Heart right ventricle (tissue), 16 donors: ENCODE results near the gene TM7SF3. TPM values are rescaled to one million over a fixed set of nuclear protein-coding genes. Genes with fewer than 3 reads are reported as not detected.

Experiments
- ATAC-seq, 8 donors: fragments of 200-7000 bp; cut with Tn5 transposase; one replicate each; pipeline ENCODE4 v1.9.1; 2020; ENCODE audit warnings: mild to moderate bottlenecking in 8 of 8, moderate library complexity in 8 of 8, moderate number of reproducible peaks in 1 of 8
- DNase-seq, 2 donors: peaks; one replicate each; pipeline ENCODE4 v3.0.0-alpha.2; 2020
- H3K27ac ChIP-seq, 10 donors: fragments of 200-600 bp; sonication (generic) in 2 of 10; one replicate each; pipeline versions ENCODE4 v1.5.0 to v1.8.0; 2020 to 2022; ENCODE audit warnings: mild to moderate bottlenecking in 3 of 10
- H3K27me3 ChIP-seq, 7 donors: fragments of 200-600 bp; one replicate each; pipeline ENCODE4 v1.8.0; 2021 to 2022; ENCODE audit warnings: mild to moderate bottlenecking in 2 of 7
- H3K36me3 ChIP-seq, 9 donors: fragments of 200-600 bp; sonication (generic) in 1 of 9; one replicate each; pipeline versions ENCODE4 v1.5.0 to v1.8.0; 2020 to 2022; ENCODE audit warnings: mild to moderate bottlenecking in 2 of 9
- H3K4me1 ChIP-seq, 9 donors: fragments of 200-600 bp; sonication (generic) in 1 of 9; one replicate each; pipeline versions ENCODE4 v1.5.0 to v1.8.0; 2020 to 2022; ENCODE audit warnings: mild to moderate bottlenecking in 4 of 9
- H3K4me3 ChIP-seq, 10 donors: fragments of 200-600 bp; sonication (generic) in 2 of 10; one replicate each; pipeline versions ENCODE4 v1.5.0 to v1.8.0; 2020 to 2022; ENCODE audit warnings: mild to moderate bottlenecking in 7 of 10, moderate library complexity in 2 of 10
- H3K9me3 ChIP-seq, 11 donors: fragments of 200-600 bp in 10 of 11; sonication (generic) in 2 of 11; one replicate each; pipeline versions ENCODE4 v1.5.0 to v1.8.0; 2013 to 2022; ENCODE audit warnings: mild to moderate bottlenecking in 2 of 11, control low read depth in 1 of 11, moderate library complexity in 1 of 11
- WGBS, 2 donors: extraction: QIAGEN DNeasy Blood & Tissue Kit; methylation state at CpG; one replicate each; pipeline ENCODE4 v1.1.7; 2013; ENCODE audit warnings: inconsistent platforms in 1 of 2; 5-methylcytosine and 5-hydroxymethylcytosine counted together
- intact Hi-C, 10 donors: fragments of 100-400 bp; cut with DNase I; formaldehyde crosslinking; loops; one replicate each; pipeline versions ENCODE4 v1.11.1 to v1.14.2; 2022
- polyA plus RNA-seq, 2 donors: library from polyadenylated mRNA; stranded (reverse); fragments of 200-250 nt; gene quantifications; one replicate each; pipeline ENCODE4 v1.2.3, GENCODE V29; 2013
- total RNA-seq, 10 donors: library from RNA; stranded (reverse); fragmentation: NEBNext Ultra II Directional in 3 of 10; extraction: Animal tissue kit (Norgen Biotek cat#: 25700) in 3 of 10; gene quantifications; one replicate each; pipeline versions ENCODE4 v1.2.1 to v1.2.4, GENCODE V29; 2021 to 2023
- TF ChIP-seq, protein P1 (sequence below), 9 donors: fragments of 200-600 bp; sonication (generic) in 2 of 9; IDR thresholded peaks; one replicate each; pipeline versions ENCODE4 v1.5.0 to v1.8.0; 2021 to 2022; ENCODE audit warnings: antibody characterized with exemption in 9 of 9, mild to moderate bottlenecking in 5 of 9, moderate library complexity in 1 of 9
- donor health status: Arrhythmogenic right ventricular cardiomyopathy.
- donor health status: ischemic (EF 13 %, LVEDD 7.1; RV severe dilation, severe dysfunction).
- donor health status: healthy with polysubstance abuse.
- donor health status: DM: no; HTN: yes; CAD: no.
- donor health status: DM: no; HTN: no; CAD: no.
- donor health status: ischemic (EF 25% LVEDD 6.9; RV normal size, moderate dysfunction).
- donor health status: ischemic (EF 25% LVEDD 5.7; RV mildly dilated, moderate dysfunction).
- donor health status: healthy.
- donor health status: DM: yes; HTN: yes; CAD: no.
- donor health status: Ischemic cardiomyopathy.
- donor health status: ischemic (EF 35%, LVEDD 5.7; RV mildly dilated, moderate dysfunction).
- donor health status: nonischemic (EF 11% LVEDD 7.7; RV severe dilation, severe dysfunction).
- donor health status: DM: yes; HTN: yes; CAD: no.
- donor health status: PGD.
- donor health status: ischemic (EF 29% LVEDD 5.4; RV normal size, mild dysfunction).
- donor health status: nonischemic (EF 23%, LVEDD 6.1; RV moderate dilation, normal function).

TM7SF3 gene
- total and polyA plus RNA-seq, 12 donors, result 8.6 to 29.3 (median 22.8) TPM

DNA sequence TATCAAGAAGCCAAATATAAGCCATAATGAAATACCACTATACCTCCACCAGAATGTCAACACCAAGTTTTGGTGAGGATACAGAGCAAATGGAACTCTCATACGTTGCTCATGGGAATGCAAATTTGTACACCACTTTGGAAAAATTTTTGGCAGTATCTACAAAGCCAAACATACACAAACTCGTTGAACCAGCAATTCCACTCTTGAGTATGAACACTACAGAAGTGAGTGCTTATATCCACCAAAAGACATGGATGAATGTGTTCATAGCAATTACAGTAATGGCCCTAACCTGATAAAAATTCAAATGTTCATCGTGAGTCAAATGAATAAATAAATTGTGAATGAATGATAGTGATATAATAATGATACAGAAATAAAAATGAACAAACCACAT lies 43.4 kb upstream of the TM7SF3 start:
- Histone ChIP-seq H3K4me3 (no peak overlapping the region), H3K36me3 (no peaks in the 10 kb centered on the region), H3K4me1 (no peaks in the 10 kb centered on the region), H3K27me3 (no peaks in the 10 kb centered on the region), H3K27ac (no peak overlapping the region), H3K9me3 (no peaks in the 10 kb centered on the region)
- TF ChIP-seq, protein P1, sequence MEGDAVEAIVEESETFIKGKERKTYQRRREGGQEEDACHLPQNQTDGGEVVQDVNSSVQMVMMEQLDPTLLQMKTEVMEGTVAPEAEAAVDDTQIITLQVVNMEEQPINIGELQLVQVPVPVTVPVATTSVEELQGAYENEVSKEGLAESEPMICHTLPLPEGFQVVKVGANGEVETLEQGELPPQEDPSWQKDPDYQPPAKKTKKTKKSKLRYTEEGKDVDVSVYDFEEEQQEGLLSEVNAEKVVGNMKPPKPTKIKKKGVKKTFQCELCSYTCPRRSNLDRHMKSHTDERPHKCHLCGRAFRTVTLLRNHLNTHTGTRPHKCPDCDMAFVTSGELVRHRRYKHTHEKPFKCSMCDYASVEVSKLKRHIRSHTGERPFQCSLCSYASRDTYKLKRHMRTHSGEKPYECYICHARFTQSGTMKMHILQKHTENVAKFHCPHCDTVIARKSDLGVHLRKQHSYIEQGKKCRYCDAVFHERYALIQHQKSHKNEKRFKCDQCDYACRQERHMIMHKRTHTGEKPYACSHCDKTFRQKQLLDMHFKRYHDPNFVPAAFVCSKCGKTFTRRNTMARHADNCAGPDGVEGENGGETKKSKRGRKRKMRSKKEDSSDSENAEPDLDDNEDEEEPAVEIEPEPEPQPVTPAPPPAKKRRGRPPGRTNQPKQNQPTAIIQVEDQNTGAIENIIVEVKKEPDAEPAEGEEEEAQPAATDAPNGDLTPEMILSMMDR (IDR thresholded peaks at IDR 0.05), result no peak
- DNase-seq, result no peak
- WGBS, 2 donors, result 76 to 86% methylated on average over 3 of the region's 3 CpGs
- ATAC-seq, result no peak
- intact Hi-C loops, result no loop called here

DNA sequence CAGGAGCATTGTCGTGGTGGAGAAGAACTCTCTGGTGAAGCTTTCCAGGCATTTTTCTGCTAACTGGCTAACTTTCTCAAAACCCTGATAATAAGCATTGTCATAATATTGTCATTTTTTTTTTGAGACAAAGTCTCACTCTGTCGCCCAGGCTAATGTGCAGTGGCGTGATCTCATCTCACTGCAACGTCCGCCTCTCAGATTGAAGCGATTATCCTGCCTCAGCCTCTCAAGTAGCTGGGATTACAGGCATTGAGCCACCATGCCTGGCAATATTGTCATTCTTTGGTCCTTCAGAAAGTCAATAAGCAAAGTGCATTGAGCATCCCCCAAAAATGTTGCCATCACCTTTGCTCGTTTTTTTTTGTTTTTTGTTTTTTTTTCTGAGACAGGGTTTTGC lies 41.8 kb upstream of the TM7SF3 start:
- TF ChIP-seq, protein P1 (IDR thresholded peaks at IDR 0.05), result no peak
- Histone ChIP-seq H3K36me3 (no peaks in the 10 kb centered on the region), H3K27me3 (no peaks in the 10 kb centered on the region), H3K9me3 (no peaks in the 10 kb centered on the region), H3K4me1 (no peaks in the 10 kb centered on the region), H3K27ac (no peak overlapping the region), H3K4me3 (no peak overlapping the region)
- intact Hi-C loops, result no loop called here
- ATAC-seq (no peak), DNase-seq (no peak)
- WGBS, 2 donors, result 81 to 85% methylated on average over 7 of the region's 7 CpGs

DNA sequence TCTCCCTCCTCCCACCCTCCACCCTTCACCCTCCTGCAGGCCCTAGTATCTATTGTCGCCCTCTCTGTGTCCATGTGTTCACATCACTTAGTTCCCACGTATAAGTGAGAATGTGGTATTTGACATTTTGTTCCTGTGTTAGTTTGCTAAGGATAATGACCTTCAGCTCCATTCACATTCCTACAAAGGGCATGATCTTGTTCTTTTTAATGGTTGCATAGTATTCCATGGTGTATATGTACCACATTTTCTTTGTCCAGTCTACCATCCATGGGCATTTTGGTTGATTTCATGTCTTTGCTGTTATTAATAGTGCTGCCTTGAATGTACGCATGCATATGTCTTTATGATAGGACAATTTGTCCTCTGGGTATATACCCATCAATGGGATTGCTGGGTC lies 38.6 kb upstream of the TM7SF3 start:
- no peaks in the 10 kb centered on the region for H3K27me3 ChIP-seq
- H3K4me3 ChIP-seq, result no peak overlapping the region
- ATAC-seq (no peak), DNase-seq (no peak)
- H3K9me3 ChIP-seq, result no peaks in the 10 kb centered on the region
- H3K36me3 ChIP-seq, result no peaks in the 10 kb centered on the region
- no peak overlapping the region for H3K27ac ChIP-seq
- H3K4me1 ChIP-seq, result no peaks in the 10 kb centered on the region
- TF ChIP-seq, protein P1 (IDR thresholded peaks at IDR 0.05), result no peak
- WGBS, 2 donors, result 97 to 100% methylated on average over 3 of the region's 3 CpGs
- intact Hi-C loops, result no loop called here

DNA sequence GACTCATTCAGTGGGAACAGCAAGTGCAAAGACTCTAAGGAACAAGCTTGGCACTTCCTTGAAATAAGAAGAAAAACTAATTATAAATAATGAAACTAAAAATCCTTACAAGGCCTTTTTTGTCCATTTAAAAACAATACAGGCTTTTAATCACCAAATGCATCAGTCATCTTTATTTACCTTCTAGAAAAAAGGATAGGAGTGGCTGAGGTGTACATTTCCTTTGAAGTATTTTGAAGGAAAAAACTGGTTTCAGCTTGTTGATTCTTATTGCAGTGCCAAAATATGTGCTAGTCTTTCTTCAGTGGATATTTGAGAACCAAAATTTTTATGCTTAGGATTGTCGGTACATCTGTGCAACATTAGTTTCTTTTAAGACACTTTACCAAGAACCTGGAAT lies 38.0 kb upstream of the TM7SF3 start:
- Histone ChIP-seq H3K4me1 (no peaks in the 10 kb centered on the region), H3K4me3 (no peak overlapping the region), H3K9me3 (no peaks in the 10 kb centered on the region), H3K27me3 (no peaks in the 10 kb centered on the region), H3K27ac (no peak overlapping the region), H3K36me3 (no peaks in the 10 kb centered on the region)
- DNase-seq (no peak), ATAC-seq (no peak)
- 96 to 100% methylated on average over 1 of the region's 1 CpG for WGBS, 2 donors
- TF ChIP-seq, protein P1 (IDR thresholded peaks at IDR 0.05), result no peak
- intact Hi-C loops, result no loop called here
